ENCODE data around the gene FIG4. TPM values are rescaled to one million over a fixed set of nuclear protein-coding genes. Genes with fewer than 3 reads are reported as not detected.

FIG4 gene
- total RNA-seq, 1 experiment from 2014 or later = 10.9 TPM

DNA sequence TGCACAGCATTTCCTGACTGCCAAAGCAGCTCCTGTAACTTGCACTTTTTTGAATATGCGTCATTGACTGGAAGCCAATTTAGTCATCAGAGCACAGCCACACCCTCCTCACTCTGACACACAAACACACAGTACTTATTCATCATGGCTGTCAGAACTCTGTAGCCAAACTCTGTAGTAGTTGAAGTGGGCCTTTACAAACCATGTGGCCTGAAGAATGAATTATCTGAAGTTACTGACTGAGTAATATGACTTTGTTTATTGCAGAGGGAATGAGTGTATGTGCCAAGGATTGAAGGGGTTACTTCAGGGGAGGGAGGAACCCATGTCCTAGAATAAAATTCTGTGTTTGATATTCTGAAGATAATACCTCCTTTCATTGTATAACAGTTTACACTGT lies 102.7 kb downstream of the FIG4 start:
- Histone ChIP-seq H3K27me3 (replicated peaks; ENCODE audit: insufficient read depth, low read depth, low read length, poor library complexity) (no peaks in the 10 kb centered on the region), H3K27ac (ENCODE audit: low read depth, low read length, poor library complexity, severe bottlenecking) (no peak overlapping the region), H3K36me3 (ENCODE audit: insufficient read depth, low read length, poor library complexity, severe bottlenecking) (no peaks in the 10 kb centered on the region), H3K9me3 (ENCODE audit: low read depth, low read length, poor library complexity, severe bottlenecking) (no peaks in the 10 kb centered on the region), H3K4me3 (ENCODE audit: low read depth, low read length, poor library complexity, severe bottlenecking) (no peak overlapping the region), H3K4me1 (ENCODE audit: insufficient read depth, low read length, poor library complexity, severe bottlenecking) (no peaks in the 10 kb centered on the region)
- CTCF ChIA-PET = no interaction called here
- TF ChIP-seq EZH2 (IDR thresholded peaks at IDR 0.05; ENCODE audit: borderline replicate concordance, low read depth, low read length, poor library complexity, severe bottlenecking) = no peak
- TF ChIP-seq, protein P1, sequence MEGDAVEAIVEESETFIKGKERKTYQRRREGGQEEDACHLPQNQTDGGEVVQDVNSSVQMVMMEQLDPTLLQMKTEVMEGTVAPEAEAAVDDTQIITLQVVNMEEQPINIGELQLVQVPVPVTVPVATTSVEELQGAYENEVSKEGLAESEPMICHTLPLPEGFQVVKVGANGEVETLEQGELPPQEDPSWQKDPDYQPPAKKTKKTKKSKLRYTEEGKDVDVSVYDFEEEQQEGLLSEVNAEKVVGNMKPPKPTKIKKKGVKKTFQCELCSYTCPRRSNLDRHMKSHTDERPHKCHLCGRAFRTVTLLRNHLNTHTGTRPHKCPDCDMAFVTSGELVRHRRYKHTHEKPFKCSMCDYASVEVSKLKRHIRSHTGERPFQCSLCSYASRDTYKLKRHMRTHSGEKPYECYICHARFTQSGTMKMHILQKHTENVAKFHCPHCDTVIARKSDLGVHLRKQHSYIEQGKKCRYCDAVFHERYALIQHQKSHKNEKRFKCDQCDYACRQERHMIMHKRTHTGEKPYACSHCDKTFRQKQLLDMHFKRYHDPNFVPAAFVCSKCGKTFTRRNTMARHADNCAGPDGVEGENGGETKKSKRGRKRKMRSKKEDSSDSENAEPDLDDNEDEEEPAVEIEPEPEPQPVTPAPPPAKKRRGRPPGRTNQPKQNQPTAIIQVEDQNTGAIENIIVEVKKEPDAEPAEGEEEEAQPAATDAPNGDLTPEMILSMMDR (conservative IDR thresholded peaks at IDR 0.05; ENCODE audit: low read depth, low read length) = no peak
- intact Hi-C loops (cut with micrococcal nuclease; ENCODE audit: unreplicated experiment) = no loop called here
- DNase-seq (ENCODE audit: low spot score) = peak; percentile 58
- POLR2A ChIA-PET (ENCODE audit: low non-redundant PET) = no interaction called here
- BruUV-seq (replicated peaks) = no TSS peak

- Histone ChIP-seq H3K4me1 (ENCODE audit: insufficient read depth, low read length, poor library complexity, severe bottlenecking) (no peaks in the 10 kb centered on the region), H3K4me3 (ENCODE audit: low read depth, low read length, poor library complexity, severe bottlenecking) (no peak overlapping the region), H3K9me3 (ENCODE audit: low read depth, low read length, poor library complexity, severe bottlenecking) (no peaks in the 10 kb centered on the region), H3K27me3 (replicated peaks; ENCODE audit: insufficient read depth, low read depth, low read length, poor library complexity) (no peaks in the 10 kb centered on the region), H3K36me3 (ENCODE audit: insufficient read depth, low read length, poor library complexity, severe bottlenecking) (no peaks in the 10 kb centered on the region), H3K27ac (ENCODE audit: low read depth, low read length, poor library complexity, severe bottlenecking) (no peak overlapping the region)
- intact Hi-C loops (cut with micrococcal nuclease; ENCODE audit: unreplicated experiment) = no loop called here
- BruUV-seq (replicated peaks) = no TSS peak
- POLR2A ChIA-PET (ENCODE audit: low non-redundant PET) = no interaction called here
- DNase-seq (ENCODE audit: low spot score) = no peak
- CTCF ChIA-PET = no interaction called here
- TF ChIP-seq, protein P1 (conservative IDR thresholded peaks at IDR 0.05; ENCODE audit: low read depth, low read length) = no peak
- TF ChIP-seq EZH2 (IDR thresholded peaks at IDR 0.05; ENCODE audit: borderline replicate concordance, low read depth, low read length, poor library complexity, severe bottlenecking) = no peak
These were observed 103.3 kb downstream of the FIG4 start for GRCh38 chr6:109794201-109794923.

GRCh38 chr6:109795994-109796555 lies 105.0 kb downstream of the FIG4 start:
- no TSS peak for BruUV-seq (replicated peaks)
- H3K9me3 ChIP-seq (ENCODE audit: low read depth, low read length, poor library complexity, severe bottlenecking) = no peaks in the 10 kb centered on the region
- H3K27ac ChIP-seq (ENCODE audit: low read depth, low read length, poor library complexity, severe bottlenecking) = no peak overlapping the region
- no peak overlapping the region for H3K4me3 ChIP-seq (ENCODE audit: low read depth, low read length, poor library complexity, severe bottlenecking)
- TF ChIP-seq, protein P1 (conservative IDR thresholded peaks at IDR 0.05; ENCODE audit: low read depth, low read length) = no peak
- no peak for TF ChIP-seq EZH2 (IDR thresholded peaks at IDR 0.05; ENCODE audit: borderline replicate concordance, low read depth, low read length, poor library complexity, severe bottlenecking)
- intact Hi-C loops (cut with micrococcal nuclease; ENCODE audit: unreplicated experiment) = no loop called here
- H3K27me3 ChIP-seq (replicated peaks; ENCODE audit: insufficient read depth, low read depth, low read length, poor library complexity) = no peaks in the 10 kb centered on the region
- CTCF ChIA-PET = no interaction called here
- DNase-seq (ENCODE audit: low spot score) = no peak
- H3K4me1 ChIP-seq (ENCODE audit: insufficient read depth, low read length, poor library complexity, severe bottlenecking) = no peaks in the 10 kb centered on the region
- POLR2A ChIA-PET (ENCODE audit: low non-redundant PET) = no interaction called here
- H3K36me3 ChIP-seq (ENCODE audit: insufficient read depth, low read length, poor library complexity, severe bottlenecking) = no peaks in the 10 kb centered on the region

All from A673 (cell line).